H9 (cell line): ENCODE data around the gene GPRIN1. TPM values are rescaled to one million over a fixed set of nuclear protein-coding genes. Genes with fewer than 3 reads are reported as not detected.

ENCODE experiments used
- DNase-seq: peaks from one replicate; pipeline ENCODE4 v3.0.0-alpha.2; 2017
- H2AFZ ChIP-seq: one replicate; pipeline ENCODE4 v1.6.1; 2013; ENCODE audit warnings: mild to moderate bottlenecking, low read length, control low read depth, moderate library complexity
- H2AK5ac ChIP-seq: 2 replicates; pipeline ENCODE4 v1.6.1; 2013; ENCODE audit warnings: low read length, control low read depth, mixed read lengths; ENCODE audit not compliant: insufficient read length
- H2BK120ac ChIP-seq: one replicate; pipeline ENCODE4 v1.6.1; 2013; ENCODE audit warnings: low read depth, mild to moderate bottlenecking, low read length, control low read depth, inconsistent platforms; ENCODE audit not compliant: poor library complexity, severe bottlenecking
- H2BK12ac ChIP-seq: 2 replicates; pipeline ENCODE4 v1.6.1; 2013; ENCODE audit warnings: low read length, control low read depth, mixed read lengths, low read depth; ENCODE audit not compliant: insufficient read length
- H2BK15ac ChIP-seq: 2 replicates; pipeline ENCODE4 v1.6.1; 2013; ENCODE audit warnings: low read depth, low read length, control low read depth
- H2BK20ac ChIP-seq: one replicate; pipeline ENCODE4 v1.6.1; 2013; ENCODE audit warnings: low read depth, mild to moderate bottlenecking, low read length, control low read depth, inconsistent platforms; ENCODE audit not compliant: poor library complexity, severe bottlenecking
- H2BK5ac ChIP-seq: 2 replicates; pipeline ENCODE4 v1.6.1; 2013; ENCODE audit warnings: low read length, control low read depth, mixed read lengths; ENCODE audit not compliant: insufficient read length
- H3K14ac ChIP-seq: 2 replicates; pipeline ENCODE4 v1.6.1; 2013; ENCODE audit warnings: low read length, control low read depth; ENCODE audit not compliant: insufficient read depth
- H3K18ac ChIP-seq: 2 replicates; pipeline ENCODE4 v1.6.1; 2013; ENCODE audit warnings: low read depth, mild to moderate bottlenecking, mixed read lengths, low read length, control low read depth; ENCODE audit not compliant: insufficient read length
- H3K23ac ChIP-seq: 2 replicates; pipeline ENCODE4 v1.6.1; 2013; ENCODE audit warnings: low read length, control low read depth, mixed read lengths, low read depth; ENCODE audit not compliant: insufficient read length
- H3K23me2 ChIP-seq: 2 replicates; pipeline ENCODE4 v1.6.1; 2013; ENCODE audit warnings: low read depth, mild to moderate bottlenecking, mixed read lengths, low read length, control low read depth; ENCODE audit not compliant: insufficient read length, poor library complexity, severe bottlenecking
- H3K27ac ChIP-seq: 2 replicates; pipeline ENCODE4 v1.5.1; 2013; ENCODE audit warnings: low read length, control low read depth, mixed read lengths, low read depth; ENCODE audit not compliant: insufficient read length
- H3K27me3 ChIP-seq: 2 replicates; pipeline ENCODE4 v1.6.1; 2013; ENCODE audit warnings: low read length, control low read depth, inconsistent platforms; ENCODE audit not compliant: insufficient read depth
- H3K4ac ChIP-seq: 2 replicates; pipeline ENCODE4 v1.6.1; 2013; ENCODE audit warnings: low read depth, mild to moderate bottlenecking, control low read depth, inconsistent platforms, low read length, moderate library complexity
- H3K4me1 ChIP-seq: 2 replicates; pipeline ENCODE4 v1.6.1; 2013; ENCODE audit warnings: low read length, control low read depth, inconsistent platforms; ENCODE audit not compliant: insufficient read depth
- H3K4me2 ChIP-seq: 2 replicates; pipeline ENCODE4 v1.6.1; 2013; ENCODE audit warnings: low read length, control low read depth, mixed read lengths; ENCODE audit not compliant: insufficient read length, insufficient read depth
- H3K56ac ChIP-seq: 2 replicates; pipeline ENCODE4 v1.6.1; 2013; ENCODE audit warnings: low read depth, mild to moderate bottlenecking, mixed read lengths, low read length, control low read depth; ENCODE audit not compliant: insufficient read length
- H3K79me1 ChIP-seq: 2 replicates; pipeline ENCODE4 v1.6.1; 2013; ENCODE audit warnings: low read depth, mild to moderate bottlenecking, moderate library complexity, low read length, control low read depth, inconsistent platforms; ENCODE audit not compliant: insufficient read depth, poor library complexity, severe bottlenecking
- H3K79me2 ChIP-seq: 2 replicates; pipeline ENCODE4 v1.6.1; 2013; ENCODE audit warnings: low read length, control low read depth, inconsistent platforms; ENCODE audit not compliant: insufficient read depth
- H3K9ac ChIP-seq: 2 replicates; pipeline ENCODE4 v1.6.1; 2013; ENCODE audit warnings: low read length, control low read depth, mixed read lengths; ENCODE audit not compliant: insufficient read length; ENCODE audit errors: extremely low read depth
- H3K9me3 ChIP-seq: one replicate; pipeline ENCODE4 v1.6.1; 2013; ENCODE audit warnings: low read depth, low read length, inconsistent platforms; ENCODE audit not compliant: control insufficient read depth
- H3T11ph ChIP-seq: one replicate; pipeline ENCODE4 v1.6.1; 2013; ENCODE audit warnings: mild to moderate bottlenecking, low read length, control low read depth, inconsistent platforms
- H4K20me1 ChIP-seq: one replicate; pipeline ENCODE4 v1.6.1; 2013; ENCODE audit not compliant: control insufficient read depth, insufficient read length, insufficient read depth
- H4K5ac ChIP-seq: 2 replicates; pipeline ENCODE4 v1.6.1; 2013; ENCODE audit warnings: low read depth, mild to moderate bottlenecking, mixed read lengths, low read length, control low read depth; ENCODE audit not compliant: insufficient read length
- H4K8ac ChIP-seq: replicated peaks from 2 replicates; pipeline ENCODE4 v1.6.1; 2013; ENCODE audit warnings: low read length, control low read depth, mixed read lengths, low read depth; ENCODE audit not compliant: insufficient read length
- H4K91ac ChIP-seq: 2 replicates; pipeline ENCODE4 v1.6.1; 2013; ENCODE audit warnings: low read depth, mild to moderate bottlenecking, moderate library complexity, mixed read lengths, low read length, control low read depth; ENCODE audit not compliant: insufficient read length
- H3K27ac Mint-ChIP-seq, 3 experiments: 2 replicates in 2 of 3; 3 replicates in 1 of 3; pipeline ENCODE4 v1.8.0; 2020 to 2021; ENCODE audit warnings: mixed read lengths in 3 of 3, mild to moderate bottlenecking in 1 of 3, moderate library complexity in 1 of 3
- H3K27me3 Mint-ChIP-seq: 2 replicates; pipeline ENCODE4 v1.8.0; 2021; ENCODE audit warnings: low read depth, mild to moderate bottlenecking, moderate library complexity, mixed read lengths
- H3K36me3 Mint-ChIP-seq, 3 experiments: 2 replicates in 2 of 3; 3 replicates in 1 of 3; pipeline ENCODE4 v1.8.0; 2020 to 2021; ENCODE audit warnings: low read depth in 3 of 3, mixed read lengths in 3 of 3; ENCODE audit not compliant: insufficient read depth in 1 of 3
- H3K4me1 Mint-ChIP-seq, 2 experiments: 2 replicates each; pipeline ENCODE4 v1.8.0; 2020; ENCODE audit warnings: mixed read lengths in 2 of 2
- H3K4me3 Mint-ChIP-seq, 2 experiments: 2 replicates in 1 of 2; 3 replicates in 1 of 2; pipeline ENCODE4 v1.8.0; 2020 to 2021; ENCODE audit warnings: mild to moderate bottlenecking in 2 of 2, mixed read lengths in 2 of 2, moderate library complexity in 1 of 2
- H3K9me3 Mint-ChIP-seq, 2 experiments: 2 replicates in 1 of 2; 3 replicates in 1 of 2; pipeline ENCODE4 v1.8.0; 2020; ENCODE audit warnings: mild to moderate bottlenecking in 2 of 2, mixed read lengths in 2 of 2, moderate library complexity in 1 of 2
- CTCF ChIP-seq: fragments of 200-600 bp; sonication (generic); conservative IDR thresholded peaks from 3 replicates; pipeline ENCODE4 v1.8.0; 2021; ENCODE audit warnings: antibody characterized with exemption, mild to moderate bottlenecking
- WGBS: extraction: QIAGEN DNeasy Blood & Tissue Kit; methylation state at CpG from one replicate; pipeline ENCODE4 v1.1.7; 2013; ENCODE audit warnings: missing lambda C conversion rate, low lambda C conversion rate, mixed read lengths; ENCODE audit not compliant: insufficient read length; ENCODE audit errors: extremely low coverage; 5-methylcytosine and 5-hydroxymethylcytosine counted together
- total RNA-seq: library from RNA; stranded (reverse); gene quantifications from 2 replicates; pipeline ENCODE4 v1.2.1, GENCODE V29; 2021

Gene GPRIN1
- total RNA-seq, 1 experiment from 2014 or later: 10.8 TPM

GRCh38 chr5:176646049-176646706 lies 36.2 kb upstream of the GPRIN1 start:
- no peak overlapping the region for H4K5ac ChIP-seq
- H3K4ac ChIP-seq: no peak overlapping the region
- H3K79me2 ChIP-seq: no peaks in the 10 kb centered on the region; the same call in 1 of the 2 replicates
- WGBS: no CpG with 5 or more reads among the region's 7 CpGs
- Mint-ChIP-seq H3K27ac (no peak overlapping the region; a peak in 1 of 7 replicates), H3K27me3 (peaks cover 6% of the 10 kb centered on the region), H3K9me3 (no peaks in the 10 kb centered on the region; a peak in 1 of 5 replicates), H3K36me3 (no peaks in the 10 kb centered on the region; a peak in 1 of 7 replicates), H3K4me3 (peak overlapping the region in 1 of 2 experiments; percentile 74; a peak in 3 of 5 replicates), H3K4me1 (peaks cover 56 to 73% of the 10 kb centered on the region in 2 experiments)
- H2AK5ac ChIP-seq: no peak overlapping the region
- H4K91ac ChIP-seq: no peak overlapping the region
- H2BK12ac ChIP-seq: no peak overlapping the region
- no peak overlapping the region for H3K14ac ChIP-seq
- no peak overlapping the region for H3K27ac ChIP-seq
- H2BK5ac ChIP-seq: no peak overlapping the region
- no peak overlapping the region for H2BK15ac ChIP-seq
- H3K18ac ChIP-seq: no peak overlapping the region
- peaks cover 10% of the 10 kb centered on the region for H3K23me2 ChIP-seq
- no peak overlapping the region for H2AFZ ChIP-seq
- H2BK120ac ChIP-seq: no peak overlapping the region
- no peak overlapping the region for H3K56ac ChIP-seq
- no peaks in the 10 kb centered on the region for H3K9me3 ChIP-seq
- DNase-seq: no peak
- no peak overlapping the region for H3K23ac ChIP-seq
- no peak overlapping the region for H3K9ac ChIP-seq
- no peak overlapping the region for H3T11ph ChIP-seq
- no peak overlapping the region for H4K8ac ChIP-seq
- H3K4me2 ChIP-seq: no peak overlapping the region
- no peak overlapping the region for H2BK20ac ChIP-seq
- peaks cover 2% of the 10 kb centered on the region; the same call in 1 of the 2 replicates for H3K4me1 ChIP-seq
- TF ChIP-seq CTCF: no peak
- peaks cover 6% of the 10 kb centered on the region for H3K79me1 ChIP-seq
- H3K27me3 ChIP-seq: no peaks in the 10 kb centered on the region
- H4K20me1 ChIP-seq: no peaks in the 10 kb centered on the region
